GM13977 (cell line): ENCODE results near the gene LMF1.

ENCODE experiments used
- DNase-seq: peaks from one replicate; pipeline ENCODE4 v3.0.0; 2012; ENCODE audit warnings: low spot score
- in situ Hi-C: fragments of 300-500 bp; cut with MboI; formaldehyde crosslinking; loops from one replicate; pipeline ENCODE4 v1.12.0; 2022; ENCODE audit warnings: low sequenced_read_pairs, low pct_unique_long_range_greater_than_20kb, mixed read lengths, inconsistent platforms; ENCODE audit not compliant: unreplicated experiment
- TF ChIP-seq, protein P1 (sequence below): IDR thresholded peaks from 2 replicates; pipeline ENCODE4 v1.5.1; 2012; ENCODE audit warnings: mild to moderate bottlenecking, control low read depth; ENCODE audit not compliant: insufficient read depth; ENCODE audit errors: extremely low read depth, missing control alignments

The LMF1 gene

GRCh38 chr16:818592-818991 is 152.2 kb downstream of the LMF1 start:
- TF ChIP-seq, protein P1, sequence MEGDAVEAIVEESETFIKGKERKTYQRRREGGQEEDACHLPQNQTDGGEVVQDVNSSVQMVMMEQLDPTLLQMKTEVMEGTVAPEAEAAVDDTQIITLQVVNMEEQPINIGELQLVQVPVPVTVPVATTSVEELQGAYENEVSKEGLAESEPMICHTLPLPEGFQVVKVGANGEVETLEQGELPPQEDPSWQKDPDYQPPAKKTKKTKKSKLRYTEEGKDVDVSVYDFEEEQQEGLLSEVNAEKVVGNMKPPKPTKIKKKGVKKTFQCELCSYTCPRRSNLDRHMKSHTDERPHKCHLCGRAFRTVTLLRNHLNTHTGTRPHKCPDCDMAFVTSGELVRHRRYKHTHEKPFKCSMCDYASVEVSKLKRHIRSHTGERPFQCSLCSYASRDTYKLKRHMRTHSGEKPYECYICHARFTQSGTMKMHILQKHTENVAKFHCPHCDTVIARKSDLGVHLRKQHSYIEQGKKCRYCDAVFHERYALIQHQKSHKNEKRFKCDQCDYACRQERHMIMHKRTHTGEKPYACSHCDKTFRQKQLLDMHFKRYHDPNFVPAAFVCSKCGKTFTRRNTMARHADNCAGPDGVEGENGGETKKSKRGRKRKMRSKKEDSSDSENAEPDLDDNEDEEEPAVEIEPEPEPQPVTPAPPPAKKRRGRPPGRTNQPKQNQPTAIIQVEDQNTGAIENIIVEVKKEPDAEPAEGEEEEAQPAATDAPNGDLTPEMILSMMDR = no peak
- in situ Hi-C loops = loop anchor here (10.0 kb wide), 1 partner anchor 296 kb away; no protein-coding TSS in a partner anchor
- no peak for DNase-seq

- in situ Hi-C loops = loop anchor here (10.0 kb wide), 1 partner anchor 297 kb away; no protein-coding TSS in a partner anchor
- no peak for DNase-seq
- TF ChIP-seq, protein P1 = no peak
These were observed 152.7 kb downstream of the LMF1 start for GRCh38 chr16:818132-818531.

DNA sequence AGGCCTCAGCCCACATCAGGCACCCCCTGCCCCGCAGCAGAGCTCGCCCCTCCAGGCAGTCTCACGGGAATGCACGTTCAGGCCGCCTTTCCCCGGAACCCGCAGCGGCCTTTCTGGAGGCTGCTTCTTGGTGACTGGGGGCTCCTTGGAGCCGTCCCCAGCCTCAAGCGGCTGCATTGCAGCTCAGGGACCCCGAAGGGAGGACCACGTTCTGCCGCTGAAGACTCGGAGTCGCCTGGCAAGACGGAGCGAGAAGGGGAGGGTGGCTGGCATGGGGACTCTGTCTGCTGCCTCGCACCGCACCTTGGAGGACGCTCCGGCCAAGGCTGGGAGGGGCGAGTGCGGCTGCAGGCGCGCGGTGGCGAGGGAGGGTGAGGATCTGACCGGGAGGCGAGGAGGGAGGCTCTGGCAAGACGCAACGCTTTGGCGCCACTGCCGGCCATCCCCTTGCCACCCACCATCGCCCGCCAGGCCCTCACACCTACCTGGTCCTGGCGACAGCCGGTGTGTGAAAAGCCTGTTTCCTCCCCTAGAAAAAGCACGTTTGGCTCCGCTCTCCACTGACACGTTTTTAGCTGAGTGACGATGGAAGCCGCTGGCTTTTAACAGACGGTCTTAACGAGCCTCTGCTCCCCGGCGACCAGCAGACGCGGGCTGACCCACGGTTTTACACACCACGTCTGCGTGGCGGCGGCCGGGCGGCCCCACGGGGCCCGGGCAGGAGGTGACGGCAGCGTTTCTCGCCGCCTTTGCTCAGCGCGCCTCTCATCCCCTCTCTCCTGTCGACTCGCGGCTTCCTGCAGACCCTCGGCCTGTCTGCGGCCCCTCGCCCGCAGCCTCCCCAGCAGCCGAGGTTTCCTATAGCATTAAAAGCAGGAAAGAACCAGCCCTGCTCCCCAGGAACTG is 153.5 kb downstream of the LMF1 start:
- no peak for DNase-seq
- TF ChIP-seq, protein P1 = no peak
- in situ Hi-C loops = loop anchor here (10.0 kb wide), 1 partner anchor 298 kb away; no protein-coding TSS in a partner anchor

- DNase-seq = no peak
- in situ Hi-C loops = loop anchor here (10.0 kb wide), 1 partner anchor 299 kb away; no protein-coding TSS in a partner anchor
- TF ChIP-seq, protein P1 = no peak
These were observed 154.9 kb downstream of the LMF1 start for GRCh38 chr16:815861-816260.

GRCh38 chr16:814974-815373 is 155.8 kb downstream of the LMF1 start:
- no peak for DNase-seq
- in situ Hi-C loops = loop anchor here (10.0 kb wide), 1 partner anchor 300 kb away; no protein-coding TSS in a partner anchor
- TF ChIP-seq, protein P1 = no peak

GRCh38 chr16:813916-814412 is 156.8 kb downstream of the LMF1 start:
- DNase-seq = no peak
- in situ Hi-C loops = loop anchor here (10.0 kb wide), 1 partner anchor 301 kb away; no protein-coding TSS in a partner anchor
- TF ChIP-seq, protein P1 = no peak
